Measurements from ENCODE around the gene TNFAIP8.

DNA sequence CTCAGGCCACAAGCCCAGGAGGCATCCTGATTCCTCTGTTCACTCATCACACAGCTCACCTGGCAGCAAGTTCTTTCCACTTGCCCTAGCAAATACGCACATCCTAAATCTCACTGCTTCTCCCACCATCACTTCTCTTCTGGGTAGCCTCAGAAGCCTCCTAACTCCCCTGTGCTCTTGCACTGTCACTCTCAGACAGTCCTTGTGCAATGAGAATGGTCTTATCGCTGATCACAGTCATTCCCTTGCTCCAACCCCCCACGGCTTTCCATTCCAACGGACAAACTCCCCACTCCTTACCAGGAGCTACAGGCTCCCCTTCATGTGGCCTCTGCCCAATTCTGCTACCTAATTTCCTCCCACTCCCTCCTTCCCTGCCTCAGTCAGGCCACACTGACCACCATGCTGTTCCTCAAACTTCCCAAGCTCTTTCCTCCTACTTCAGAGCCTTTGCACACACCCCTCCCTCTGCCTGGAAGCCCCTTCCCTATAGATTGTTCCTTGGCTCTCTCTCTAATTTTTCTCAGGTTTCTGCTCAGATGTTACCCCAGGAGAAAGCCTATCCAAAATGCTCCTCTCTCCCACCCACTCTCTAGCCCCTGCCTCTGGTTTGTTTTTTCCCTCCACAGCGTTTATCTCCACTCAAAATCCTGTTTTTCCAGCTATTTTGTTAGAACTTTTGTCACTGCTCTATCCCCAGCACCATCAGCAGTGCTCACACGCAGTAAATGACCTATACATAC is 34.1 kb upstream of the TNFAIP8 start:
- TF ChIP-seq, protein P1, sequence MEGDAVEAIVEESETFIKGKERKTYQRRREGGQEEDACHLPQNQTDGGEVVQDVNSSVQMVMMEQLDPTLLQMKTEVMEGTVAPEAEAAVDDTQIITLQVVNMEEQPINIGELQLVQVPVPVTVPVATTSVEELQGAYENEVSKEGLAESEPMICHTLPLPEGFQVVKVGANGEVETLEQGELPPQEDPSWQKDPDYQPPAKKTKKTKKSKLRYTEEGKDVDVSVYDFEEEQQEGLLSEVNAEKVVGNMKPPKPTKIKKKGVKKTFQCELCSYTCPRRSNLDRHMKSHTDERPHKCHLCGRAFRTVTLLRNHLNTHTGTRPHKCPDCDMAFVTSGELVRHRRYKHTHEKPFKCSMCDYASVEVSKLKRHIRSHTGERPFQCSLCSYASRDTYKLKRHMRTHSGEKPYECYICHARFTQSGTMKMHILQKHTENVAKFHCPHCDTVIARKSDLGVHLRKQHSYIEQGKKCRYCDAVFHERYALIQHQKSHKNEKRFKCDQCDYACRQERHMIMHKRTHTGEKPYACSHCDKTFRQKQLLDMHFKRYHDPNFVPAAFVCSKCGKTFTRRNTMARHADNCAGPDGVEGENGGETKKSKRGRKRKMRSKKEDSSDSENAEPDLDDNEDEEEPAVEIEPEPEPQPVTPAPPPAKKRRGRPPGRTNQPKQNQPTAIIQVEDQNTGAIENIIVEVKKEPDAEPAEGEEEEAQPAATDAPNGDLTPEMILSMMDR (IDR thresholded peaks at IDR 0.05; ENCODE audit: low read depth, low read length): no peak
- no peak for TF ChIP-seq EZH2phosphoT487 (IDR thresholded peaks at IDR 0.05; ENCODE audit: low read depth)

Measured in OCI-LY3 (cell line).